ENCODE results near the gene TRAPPC8. TPM values are rescaled to one million over a fixed set of nuclear protein-coding genes. Genes with fewer than 3 reads are reported as not detected.

Gene TRAPPC8
- polyA plus RNA-seq, 1 donor from 2014 or later, result 57.8 TPM

DNA sequence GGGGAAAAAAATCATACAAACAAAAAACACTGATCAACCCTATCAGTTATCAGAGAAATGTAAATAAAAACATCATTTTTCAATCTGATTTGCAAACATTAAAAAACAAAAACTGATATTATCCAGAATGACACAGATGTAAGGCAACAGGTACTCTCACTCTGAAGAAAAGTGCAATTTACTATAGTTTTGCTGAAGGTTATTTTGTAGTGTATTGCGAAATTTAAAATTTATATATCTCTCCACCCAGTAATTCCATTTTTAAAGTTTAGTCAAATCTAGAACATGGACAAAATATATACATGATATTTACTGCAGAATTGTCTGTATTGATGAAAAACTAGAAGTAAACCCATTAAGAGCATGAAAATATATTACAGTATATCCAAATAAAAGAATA, 79.8 kb downstream of the TRAPPC8 start:
- H3K9ac ChIP-seq (ENCODE audit: low read length), result no peak overlapping the region
- no peaks in the 10 kb centered on the region for H3K27me3 ChIP-seq (ENCODE audit: insufficient read depth, low read depth, low read length)
- H3F3A ChIP-seq (ENCODE audit: insufficient read depth, low read length, poor library complexity, severe bottlenecking), result no peaks in the 10 kb centered on the region
- H3K36me3 ChIP-seq (ENCODE audit: insufficient read depth, low read length), result peaks cover 5% of the 10 kb centered on the region
- H3K79me2 ChIP-seq (replicated peaks; ENCODE audit: insufficient read depth, low read length), result no peaks in the 10 kb centered on the region
- H2AFZ ChIP-seq (ENCODE audit: low read depth, low read length), result no peak overlapping the region
- no peak overlapping the region for H3K4me2 ChIP-seq (ENCODE audit: low read length)
- H3K9me2 ChIP-seq (ENCODE audit: insufficient read depth, low read length), result no peaks in the 10 kb centered on the region
- no peak for TF ChIP-seq EZH2 (IDR thresholded peaks at IDR 0.05; ENCODE audit: borderline replicate concordance, insufficient read depth, low read length, poor library complexity, severe bottlenecking)
- TF ChIP-seq, protein P1, sequence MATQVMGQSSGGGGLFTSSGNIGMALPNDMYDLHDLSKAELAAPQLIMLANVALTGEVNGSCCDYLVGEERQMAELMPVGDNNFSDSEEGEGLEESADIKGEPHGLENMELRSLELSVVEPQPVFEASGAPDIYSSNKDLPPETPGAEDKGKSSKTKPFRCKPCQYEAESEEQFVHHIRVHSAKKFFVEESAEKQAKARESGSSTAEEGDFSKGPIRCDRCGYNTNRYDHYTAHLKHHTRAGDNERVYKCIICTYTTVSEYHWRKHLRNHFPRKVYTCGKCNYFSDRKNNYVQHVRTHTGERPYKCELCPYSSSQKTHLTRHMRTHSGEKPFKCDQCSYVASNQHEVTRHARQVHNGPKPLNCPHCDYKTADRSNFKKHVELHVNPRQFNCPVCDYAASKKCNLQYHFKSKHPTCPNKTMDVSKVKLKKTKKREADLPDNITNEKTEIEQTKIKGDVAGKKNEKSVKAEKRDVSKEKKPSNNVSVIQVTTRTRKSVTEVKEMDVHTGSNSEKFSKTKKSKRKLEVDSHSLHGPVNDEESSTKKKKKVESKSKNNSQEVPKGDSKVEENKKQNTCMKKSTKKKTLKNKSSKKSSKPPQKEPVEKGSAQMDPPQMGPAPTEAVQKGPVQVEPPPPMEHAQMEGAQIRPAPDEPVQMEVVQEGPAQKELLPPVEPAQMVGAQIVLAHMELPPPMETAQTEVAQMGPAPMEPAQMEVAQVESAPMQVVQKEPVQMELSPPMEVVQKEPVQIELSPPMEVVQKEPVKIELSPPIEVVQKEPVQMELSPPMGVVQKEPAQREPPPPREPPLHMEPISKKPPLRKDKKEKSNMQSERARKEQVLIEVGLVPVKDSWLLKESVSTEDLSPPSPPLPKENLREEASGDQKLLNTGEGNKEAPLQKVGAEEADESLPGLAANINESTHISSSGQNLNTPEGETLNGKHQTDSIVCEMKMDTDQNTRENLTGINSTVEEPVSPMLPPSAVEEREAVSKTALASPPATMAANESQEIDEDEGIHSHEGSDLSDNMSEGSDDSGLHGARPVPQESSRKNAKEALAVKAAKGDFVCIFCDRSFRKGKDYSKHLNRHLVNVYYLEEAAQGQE (IDR thresholded peaks at IDR 0.05; ENCODE audit: borderline replicate concordance), result no peak
- H4K20me1 ChIP-seq (ENCODE audit: insufficient read depth), result no peaks in the 10 kb centered on the region
- H3K27ac ChIP-seq (ENCODE audit: low read length), result no peak overlapping the region
- H3K4me3 ChIP-seq (ENCODE audit: low read length), result no peak overlapping the region
- H3K9me3 ChIP-seq (ENCODE audit: low read length), result no peaks in the 10 kb centered on the region

DNA sequence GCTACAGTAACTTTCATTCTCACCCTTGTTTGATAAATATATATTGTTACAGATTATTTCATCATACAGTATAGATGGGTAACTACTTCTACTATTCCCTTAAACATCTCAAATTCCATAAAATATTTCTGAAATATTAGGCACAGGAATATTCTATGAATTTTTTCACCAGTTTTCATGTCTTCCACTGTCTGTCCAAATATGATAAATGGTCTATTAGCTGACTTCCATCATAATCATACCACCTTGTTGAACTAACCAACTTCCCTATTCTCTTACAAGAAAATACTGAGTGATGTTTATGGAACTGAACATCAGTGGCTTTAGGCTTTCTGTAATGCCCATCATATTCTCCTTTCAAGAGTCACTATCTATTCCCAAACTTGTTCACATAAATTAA, 82.4 kb downstream of the TRAPPC8 start:
- Histone ChIP-seq H3K4me3 (ENCODE audit: low read length) (no peak overlapping the region), H4K20me1 (ENCODE audit: insufficient read depth) (no peaks in the 10 kb centered on the region), H3F3A (ENCODE audit: insufficient read depth, low read length, poor library complexity, severe bottlenecking) (no peaks in the 10 kb centered on the region), H3K27ac (ENCODE audit: low read length) (no peak overlapping the region), H3K4me2 (ENCODE audit: low read length) (no peak overlapping the region), H3K9ac (ENCODE audit: low read length) (no peak overlapping the region), H2AFZ (ENCODE audit: low read depth, low read length) (no peak overlapping the region), H3K79me2 (replicated peaks; ENCODE audit: insufficient read depth, low read length) (no peaks in the 10 kb centered on the region), H3K36me3 (ENCODE audit: insufficient read depth, low read length) (peaks cover 13% of the 10 kb centered on the region), H3K9me3 (ENCODE audit: low read length) (no peaks in the 10 kb centered on the region), H3K9me2 (ENCODE audit: insufficient read depth, low read length) (no peaks in the 10 kb centered on the region), H3K27me3 (ENCODE audit: insufficient read depth, low read depth, low read length) (no peaks in the 10 kb centered on the region)
- TF ChIP-seq SMC3 (conservative IDR thresholded peaks at IDR 0.05; ENCODE audit: poor library complexity), result no peak
- TF ChIP-seq TAF1 (IDR thresholded peaks at IDR 0.05; ENCODE audit: low read depth), result no peak
- no peak for TF ChIP-seq EP300 (conservative IDR thresholded peaks at IDR 0.05; ENCODE audit: poor library complexity, severe bottlenecking)
- TF ChIP-seq, protein P1 (IDR thresholded peaks at IDR 0.05; ENCODE audit: borderline replicate concordance), result no peak
- TF ChIP-seq EZH2 (IDR thresholded peaks at IDR 0.05; ENCODE audit: borderline replicate concordance, insufficient read depth, low read length, poor library complexity, severe bottlenecking), result no peak
- no peak for TF ChIP-seq MXI1 (conservative IDR thresholded peaks at IDR 0.05; ENCODE audit: poor library complexity, severe bottlenecking)
- TF ChIP-seq, protein P2, sequence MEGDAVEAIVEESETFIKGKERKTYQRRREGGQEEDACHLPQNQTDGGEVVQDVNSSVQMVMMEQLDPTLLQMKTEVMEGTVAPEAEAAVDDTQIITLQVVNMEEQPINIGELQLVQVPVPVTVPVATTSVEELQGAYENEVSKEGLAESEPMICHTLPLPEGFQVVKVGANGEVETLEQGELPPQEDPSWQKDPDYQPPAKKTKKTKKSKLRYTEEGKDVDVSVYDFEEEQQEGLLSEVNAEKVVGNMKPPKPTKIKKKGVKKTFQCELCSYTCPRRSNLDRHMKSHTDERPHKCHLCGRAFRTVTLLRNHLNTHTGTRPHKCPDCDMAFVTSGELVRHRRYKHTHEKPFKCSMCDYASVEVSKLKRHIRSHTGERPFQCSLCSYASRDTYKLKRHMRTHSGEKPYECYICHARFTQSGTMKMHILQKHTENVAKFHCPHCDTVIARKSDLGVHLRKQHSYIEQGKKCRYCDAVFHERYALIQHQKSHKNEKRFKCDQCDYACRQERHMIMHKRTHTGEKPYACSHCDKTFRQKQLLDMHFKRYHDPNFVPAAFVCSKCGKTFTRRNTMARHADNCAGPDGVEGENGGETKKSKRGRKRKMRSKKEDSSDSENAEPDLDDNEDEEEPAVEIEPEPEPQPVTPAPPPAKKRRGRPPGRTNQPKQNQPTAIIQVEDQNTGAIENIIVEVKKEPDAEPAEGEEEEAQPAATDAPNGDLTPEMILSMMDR (IDR thresholded peaks at IDR 0.05; ENCODE audit: poor library complexity, severe bottlenecking), result no peak
- TF ChIP-seq POLR2AphosphoS5 (IDR thresholded peaks at IDR 0.05), result no peak
- TF ChIP-seq RAD21 (conservative IDR thresholded peaks at IDR 0.05), result no peak

Measured in neural cell (in vitro differentiated cells).